Measurements from ENCODE around the gene COL23A1.

DNA sequence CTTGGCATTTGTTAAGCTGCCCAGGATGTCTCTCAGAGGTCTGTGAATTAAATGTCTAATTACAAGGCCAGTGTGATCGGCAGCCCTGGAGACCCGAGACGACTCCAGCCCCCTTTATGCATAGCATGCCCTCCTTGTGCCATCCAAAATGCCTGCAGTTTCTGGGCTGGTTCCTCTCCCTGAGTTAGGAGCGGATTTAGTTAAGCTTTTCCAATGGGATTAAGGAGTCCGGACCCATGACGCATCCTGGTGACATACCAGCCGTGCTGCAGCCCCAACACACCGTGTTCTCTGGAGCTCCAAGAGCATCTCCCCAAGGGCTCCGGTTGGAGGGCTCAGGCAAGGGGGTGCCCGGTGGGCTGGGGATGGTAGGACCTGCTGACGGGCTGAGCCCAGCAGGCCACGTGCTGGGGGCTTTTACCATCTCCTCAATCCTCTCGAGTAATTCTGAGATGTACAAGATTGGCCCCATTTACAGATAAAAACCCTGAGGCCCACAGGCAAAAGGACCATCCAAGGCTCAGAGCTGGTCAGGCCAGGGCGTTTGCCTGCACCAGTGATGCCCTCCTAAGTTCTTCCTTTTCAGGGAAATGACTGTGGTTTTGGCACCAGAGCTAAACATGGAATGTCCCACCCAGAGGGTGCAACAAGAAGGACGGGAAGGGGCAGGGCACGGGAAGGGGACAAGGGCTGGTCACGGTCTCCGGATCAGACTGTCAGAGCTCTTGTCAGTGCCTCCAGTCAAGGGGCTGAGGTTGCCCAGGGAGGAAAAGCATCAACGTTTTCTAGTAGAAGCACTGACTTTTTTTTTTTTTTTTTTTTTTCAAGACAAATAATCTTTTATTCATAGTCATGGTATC lies 275.0 kb downstream of the COL23A1 start:
- TF ChIP-seq, protein P1, sequence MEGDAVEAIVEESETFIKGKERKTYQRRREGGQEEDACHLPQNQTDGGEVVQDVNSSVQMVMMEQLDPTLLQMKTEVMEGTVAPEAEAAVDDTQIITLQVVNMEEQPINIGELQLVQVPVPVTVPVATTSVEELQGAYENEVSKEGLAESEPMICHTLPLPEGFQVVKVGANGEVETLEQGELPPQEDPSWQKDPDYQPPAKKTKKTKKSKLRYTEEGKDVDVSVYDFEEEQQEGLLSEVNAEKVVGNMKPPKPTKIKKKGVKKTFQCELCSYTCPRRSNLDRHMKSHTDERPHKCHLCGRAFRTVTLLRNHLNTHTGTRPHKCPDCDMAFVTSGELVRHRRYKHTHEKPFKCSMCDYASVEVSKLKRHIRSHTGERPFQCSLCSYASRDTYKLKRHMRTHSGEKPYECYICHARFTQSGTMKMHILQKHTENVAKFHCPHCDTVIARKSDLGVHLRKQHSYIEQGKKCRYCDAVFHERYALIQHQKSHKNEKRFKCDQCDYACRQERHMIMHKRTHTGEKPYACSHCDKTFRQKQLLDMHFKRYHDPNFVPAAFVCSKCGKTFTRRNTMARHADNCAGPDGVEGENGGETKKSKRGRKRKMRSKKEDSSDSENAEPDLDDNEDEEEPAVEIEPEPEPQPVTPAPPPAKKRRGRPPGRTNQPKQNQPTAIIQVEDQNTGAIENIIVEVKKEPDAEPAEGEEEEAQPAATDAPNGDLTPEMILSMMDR (conservative IDR thresholded peaks at IDR 0.05 in 1 of 2, IDR thresholded peaks at IDR 0.05 in 1 of 2; ENCODE audit: low read depth in 1 of 2, low read length in 2 of 2), result no peak
- no peak for TF ChIP-seq EZH2 (IDR thresholded peaks at IDR 0.05; ENCODE audit: low read length, missing control alignments)

Measured in fibroblast of lung (primary cell).